Mesodermal cell (in vitro differentiated cells): ENCODE data around the gene SMG6.
"Not testable (repeated sequence)": the region's sequence is repeated elsewhere in the genome, so short reads cannot be mapped to it uniquely, and the experiment has no call there.

ENCODE experiments used
- H3K27ac ChIP-seq: 2 replicates; pipeline ENCODE4 v1.7.0; 2013; ENCODE audit warnings: mild to moderate bottlenecking, low read depth, low read length, moderate library complexity; ENCODE audit not compliant: severe bottlenecking
- H3K36me3 ChIP-seq: 2 replicates; pipeline ENCODE4 v1.7.1; 2013; ENCODE audit warnings: mild to moderate bottlenecking, low read length, moderate library complexity; ENCODE audit not compliant: control insufficient read depth, insufficient read depth
- H3K4me1 ChIP-seq: one replicate; pipeline ENCODE4 v1.7.1; 2013; ENCODE audit warnings: mild to moderate bottlenecking, low read length; ENCODE audit not compliant: insufficient read depth, control insufficient read depth, poor library complexity, severe bottlenecking
- H3K4me3 ChIP-seq: 2 replicates; pipeline ENCODE4 v1.7.0; 2013; ENCODE audit warnings: low read length, control low read depth, mild to moderate bottlenecking; ENCODE audit not compliant: insufficient read depth, poor library complexity, severe bottlenecking; ENCODE audit errors: extremely low read depth
- H3K9me3 ChIP-seq: 2 replicates; pipeline ENCODE4 v1.7.1; 2013; ENCODE audit warnings: mild to moderate bottlenecking, low read length, moderate library complexity; ENCODE audit not compliant: control insufficient read depth
- WGBS, 2 experiments: methylation state at CpG; one replicate each; pipeline ENCODE4 v1.1.5; 2013; ENCODE audit warnings: missing lambda C conversion rate in 2 of 2; ENCODE audit not compliant: insufficient coverage in 2 of 2; 5-methylcytosine and 5-hydroxymethylcytosine counted together

SMG6 gene

GRCh38 chr17:2013220-2013993, 290.2 kb downstream of the SMG6 start:
- WGBS, 2 experiments: 89 to 100% methylated on average over 5 to 6 of the region's 6 CpGs
- H3K36me3 ChIP-seq, H3K9me3 ChIP-seq, H3K27ac ChIP-seq, H3K4me3 ChIP-seq: not testable (repeated sequence)
- H3K4me1 ChIP-seq: peaks cover 14% of the 10 kb centered on the region

GRCh38 chr17:2012499-2012898, 291.1 kb downstream of the SMG6 start:
- 65 to 89% methylated on average over 2 to 3 of the region's 4 CpGs for WGBS, 2 experiments
- no peaks in the 10 kb centered on the region for H3K36me3 ChIP-seq
- H3K9me3 ChIP-seq: no peaks in the 10 kb centered on the region
- no peak overlapping the region for H3K27ac ChIP-seq
- no peak overlapping the region for H3K4me3 ChIP-seq
- H3K4me1 ChIP-seq: peaks cover 17% of the 10 kb centered on the region

GRCh38 chr17:2011411-2012371, 291.9 kb downstream of the SMG6 start:
- H3K9me3 ChIP-seq: no peaks in the 10 kb centered on the region
- H3K4me1 ChIP-seq: peaks cover 17% of the 10 kb centered on the region
- H3K27ac ChIP-seq: no peak overlapping the region

More at GRCh38 chr17:2011411-2012371, 291.9 kb downstream of the SMG6 start:
- 30 to 31% methylated on average over 21 to 24 of the region's 24 CpGs for whole genome bisulfite sequencing, 2 experiments
- no peaks in the 10 kb centered on the region for H3K36me3 ChIP-seq
- no peak overlapping the region for H3K4me3 ChIP-seq
